Ovary (tissue), 9 donors: Measurements from ENCODE around the gene STRN4. TPM values are rescaled to one million over a fixed set of nuclear protein-coding genes. Genes with fewer than 3 reads are reported as not detected.

ENCODE experiments used
- DNase-seq, 5 donors: peaks; one replicate each; pipeline ENCODE4 v3.0.0-alpha.2; 2019 to 2020
- H3K27ac ChIP-seq, 2 donors: fragments of 200-600 bp; one replicate each; pipeline versions ENCODE4 v1.5.1 to v1.8.0; 2019 to 2022
- H3K27me3 ChIP-seq: fragments of 200-600 bp; one replicate; pipeline ENCODE4 v1.8.0; 2022
- H3K36me3 ChIP-seq: fragments of 200-600 bp; sonication (generic); one replicate; pipeline ENCODE4 v1.5.1; 2019
- H3K4me1 ChIP-seq: one replicate; pipeline ENCODE4 v1.8.1; 2013; ENCODE audit warnings: mild to moderate bottlenecking, moderate library complexity; ENCODE audit not compliant: insufficient read depth
- H3K4me3 ChIP-seq: fragments of 200-600 bp; sonication (generic); one replicate; pipeline ENCODE4 v1.5.1; 2017
- H3K9me3 ChIP-seq, 2 donors: fragments of 200-600 bp in 1 of 2; sonication (generic) in 1 of 2; one replicate each; pipeline versions ENCODE4 v1.5.1 to v1.8.1; 2013 to 2019; ENCODE audit warnings: mild to moderate bottlenecking in 1 of 2, moderate library complexity in 1 of 2
- EP300 ChIP-seq: sonication (generic); formaldehyde crosslinking; IDR thresholded peaks from one replicate; pipeline ENCODE4 v1.6.1; 2017; ENCODE audit warnings: antibody characterized with exemption
- POLR2A ChIP-seq: fragments of 450-650 bp; IDR thresholded peaks from one replicate; pipeline ENCODE4 v1.6.1; 2017; ENCODE audit warnings: antibody characterized with exemption, mild to moderate bottlenecking, moderate library complexity
- WGBS, 3 donors: extraction: QIAGEN DNeasy Blood & Tissue Kit in 1 of 3; methylation state at CpG; one replicate each; pipeline versions ENCODE4 v1.1.5 to v1.1.7; 2013 to 2017; 5-methylcytosine and 5-hydroxymethylcytosine counted together
- intact Hi-C, 4 donors: fragments of 100-400 bp; cut with DNase I; formaldehyde crosslinking; loops; one replicate each; pipeline versions ENCODE4 v1.11.0 to v1.15.1; 2022 to 2023
- polyA plus RNA-seq, 2 donors: library from polyadenylated mRNA; stranded (reverse); fragments of 200-250 nt in 1 of 2; fragments of 350-450 nt in 1 of 2; fragmentation: Illumina TruSeq in 1 of 2; extraction: RNeasy Lipid Tissue Mini Kit (QIAGEN cat#74804) in 1 of 2; gene quantifications; one replicate each; pipeline ENCODE4 v1.2.3, GENCODE V29; 2013 to 2014
- total RNA-seq, 7 donors: library from RNA; depleted of rRNA in 2 of 7; stranded (reverse); fragments of >200 nt in 2 of 7; fragmentation: NEBNext Ultra II Directional in 3 of 7; extraction: Animal tissue kit (Norgen Biotek cat#: 25700) in 3 of 7; gene quantifications; one replicate each; pipeline versions ENCODE4 v1.1.0 to v1.2.4, GENCODE V29; 2016 to 2023
- TF ChIP-seq, protein P1 (sequence below), 3 donors: fragments of 450-650 bp in 2 of 3; fragments of 200-600 bp in 1 of 3; IDR thresholded peaks; one replicate each; pipeline versions ENCODE4 v1.5.1 to v1.8.0; 2016 to 2022; ENCODE audit warnings: antibody characterized with exemption in 3 of 3, mild to moderate bottlenecking in 1 of 3
- donor health status: DM: no; HTN: no; CAD: no; lungs with moderate emphysema.
- donor health status: DM: no; HTN: no; CAD: no.
- donor health status: Bipolar disorder and iron deficiency.
- donor health status: DM: yes; HTN: yes; CAD: no.
- donor health status: DM: no; HTN: no; CAD: no.
- donor health status: DM: yes; HTN: yes; CAD: no.

STRN4 gene
- total and polyA plus RNA-seq, 9 donors: 34.8 to 85.3 (median 59.1) TPM

DNA sequence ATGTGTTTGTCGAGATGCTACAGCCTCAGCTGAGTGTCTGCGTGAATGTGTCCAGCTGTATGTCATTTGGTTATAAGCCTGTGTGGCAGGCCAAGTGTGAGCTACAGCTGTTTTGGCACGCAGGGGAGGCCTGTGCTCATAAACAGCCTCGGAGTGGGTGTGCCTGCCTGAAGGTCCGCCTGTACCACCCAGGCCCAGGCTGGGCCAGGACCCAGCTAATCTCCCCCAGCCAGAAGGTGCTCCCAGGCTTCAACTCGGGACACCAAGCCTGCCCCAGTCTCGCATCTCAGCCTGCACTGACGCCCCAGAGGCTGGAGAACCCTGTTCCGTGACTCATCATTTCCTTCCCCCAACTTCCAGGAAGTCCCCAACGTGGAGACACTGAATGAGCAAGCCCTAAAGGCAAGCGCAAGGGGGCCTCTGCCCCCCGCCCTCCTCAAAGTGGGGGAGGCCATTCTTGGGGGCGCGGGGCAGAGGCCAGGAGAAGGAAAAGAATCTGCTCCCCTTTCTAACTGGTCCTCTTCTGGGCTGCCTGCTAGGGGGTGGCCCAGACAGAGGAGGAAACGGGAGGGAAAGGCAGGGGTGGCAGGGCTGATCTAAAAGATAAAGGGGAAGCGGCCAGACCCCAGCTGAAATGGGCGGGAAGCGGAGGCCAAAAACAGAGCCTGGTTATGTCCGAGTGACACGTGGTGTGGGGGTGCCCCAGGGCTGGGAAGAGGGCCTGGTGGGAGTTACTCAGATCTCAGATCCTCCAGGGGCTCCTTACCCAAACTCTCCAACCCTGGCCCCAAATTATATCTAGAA lies 40.2 kb upstream of the STRN4 start:
- Histone ChIP-seq H3K27ac (peak overlapping the region; percentile 82 to 90), H3K36me3 (no peaks in the 10 kb centered on the region), H3K4me1 (peaks cover 20% of the 10 kb centered on the region), H3K27me3 (no peaks in the 10 kb centered on the region), H3K4me3 (peak overlapping the region; percentile 92), H3K9me3 (no peaks in the 10 kb centered on the region)
- TF ChIP-seq, protein P1, sequence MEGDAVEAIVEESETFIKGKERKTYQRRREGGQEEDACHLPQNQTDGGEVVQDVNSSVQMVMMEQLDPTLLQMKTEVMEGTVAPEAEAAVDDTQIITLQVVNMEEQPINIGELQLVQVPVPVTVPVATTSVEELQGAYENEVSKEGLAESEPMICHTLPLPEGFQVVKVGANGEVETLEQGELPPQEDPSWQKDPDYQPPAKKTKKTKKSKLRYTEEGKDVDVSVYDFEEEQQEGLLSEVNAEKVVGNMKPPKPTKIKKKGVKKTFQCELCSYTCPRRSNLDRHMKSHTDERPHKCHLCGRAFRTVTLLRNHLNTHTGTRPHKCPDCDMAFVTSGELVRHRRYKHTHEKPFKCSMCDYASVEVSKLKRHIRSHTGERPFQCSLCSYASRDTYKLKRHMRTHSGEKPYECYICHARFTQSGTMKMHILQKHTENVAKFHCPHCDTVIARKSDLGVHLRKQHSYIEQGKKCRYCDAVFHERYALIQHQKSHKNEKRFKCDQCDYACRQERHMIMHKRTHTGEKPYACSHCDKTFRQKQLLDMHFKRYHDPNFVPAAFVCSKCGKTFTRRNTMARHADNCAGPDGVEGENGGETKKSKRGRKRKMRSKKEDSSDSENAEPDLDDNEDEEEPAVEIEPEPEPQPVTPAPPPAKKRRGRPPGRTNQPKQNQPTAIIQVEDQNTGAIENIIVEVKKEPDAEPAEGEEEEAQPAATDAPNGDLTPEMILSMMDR (IDR thresholded peaks at IDR 0.05): no peak
- peak; percentile 29 for TF ChIP-seq EP300
- no peak for TF ChIP-seq POLR2A
- DNase-seq: peak; percentile 68 to 83 (median 71)
- intact Hi-C loops: no loop called here
- WGBS, 3 donors: 3 to 7% (median 5%) methylated on average over 20 of the region's 20 CpGs

DNA sequence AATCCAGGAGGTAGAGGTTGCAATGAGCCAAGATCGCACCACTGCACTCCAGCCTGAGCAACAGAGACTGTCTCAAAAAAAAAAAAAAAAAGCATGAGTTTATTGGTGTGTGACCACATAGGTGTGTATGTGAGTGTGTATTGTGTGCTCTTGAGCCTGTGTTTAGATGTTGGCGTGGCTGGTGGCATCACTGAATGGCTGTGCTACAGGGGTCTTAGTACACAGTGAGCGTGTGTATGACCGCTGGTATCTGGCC lies 39.7 kb upstream of the STRN4 start:
- peaks cover 20% of the 10 kb centered on the region for H3K4me1 ChIP-seq

DNA sequence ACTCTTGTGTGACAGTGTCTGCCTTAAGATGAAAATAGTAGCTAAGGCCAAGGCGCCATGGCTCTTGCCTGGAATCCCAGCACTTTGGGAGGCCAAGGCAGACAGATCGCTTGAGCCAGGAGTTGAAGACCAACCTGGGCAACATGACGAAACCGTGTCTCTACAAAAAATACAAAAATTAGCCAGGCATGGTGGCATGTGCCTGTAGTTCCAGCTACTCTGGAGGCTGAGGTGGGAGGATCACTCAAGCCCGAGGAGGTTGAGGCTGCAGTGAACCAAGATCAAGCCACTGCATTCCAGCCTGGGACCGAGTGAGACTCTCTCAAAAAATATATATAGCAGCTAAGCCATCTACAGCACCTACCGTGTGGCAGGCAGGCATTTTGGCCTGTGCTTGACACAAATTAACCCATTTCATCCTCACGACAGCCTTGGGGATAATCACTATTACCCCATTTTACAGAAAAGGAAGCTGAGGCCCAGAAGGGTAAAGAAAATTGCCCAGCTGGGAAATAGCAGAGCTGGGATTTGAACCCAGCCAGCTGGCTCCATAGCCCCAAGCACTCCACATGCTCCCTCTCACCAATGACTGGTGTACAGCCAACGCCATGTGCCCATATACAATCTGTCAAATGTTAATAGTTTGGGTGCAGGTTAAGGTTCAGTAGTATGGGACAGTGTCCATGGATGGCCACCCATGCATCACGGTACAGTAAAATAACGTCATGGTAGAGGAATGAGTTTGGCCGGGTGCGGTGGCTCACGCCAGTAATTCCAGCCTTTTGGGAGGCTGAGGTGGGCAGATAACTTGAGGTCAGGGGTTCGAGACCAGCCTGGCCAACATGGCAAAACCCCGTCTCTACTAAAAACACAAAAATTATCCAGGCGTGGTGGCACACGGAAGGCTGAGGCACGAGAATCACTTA lies 39.1 kb upstream of the STRN4 start:
- no peaks in the 10 kb centered on the region for H3K36me3 ChIP-seq
- H3K9me3 ChIP-seq: no peaks in the 10 kb centered on the region
- peak overlapping the region; percentile 92 for H3K4me3 ChIP-seq
- H3K27me3 ChIP-seq: no peaks in the 10 kb centered on the region
- peaks cover 20% of the 10 kb centered on the region for H3K4me1 ChIP-seq
- TF ChIP-seq, protein P1 (IDR thresholded peaks at IDR 0.05): no peak
- TF ChIP-seq POLR2A (no peak), EP300 (no peak)
- DNase-seq: no peak
- intact Hi-C loops: no loop called here
- H3K27ac ChIP-seq: peak overlapping the region in 1 of 2 donors; percentile 90
- WGBS, 3 donors: 36 to 49% (median 48%) methylated on average over 19 of the region's 19 CpGs

More for the DNA sequence above, 39.7 kb upstream of the STRN4 start:
- no peaks in the 10 kb centered on the region for H3K27me3 ChIP-seq
- 31 to 47% (median 36%) methylated on average over 4 of the region's 4 CpGs for WGBS, 3 donors
- H3K9me3 ChIP-seq: no peaks in the 10 kb centered on the region
- H3K4me3 ChIP-seq: peak overlapping the region; percentile 92
- intact Hi-C loops: no loop called here
- no peak for DNase-seq
- H3K36me3 ChIP-seq: no peaks in the 10 kb centered on the region
- H3K27ac ChIP-seq: peak overlapping the region in 1 of 2 donors; percentile 90
- TF ChIP-seq, protein P1 (IDR thresholded peaks at IDR 0.05): no peak
- TF ChIP-seq EP300: no peak
- no peak for TF ChIP-seq POLR2A

DNA sequence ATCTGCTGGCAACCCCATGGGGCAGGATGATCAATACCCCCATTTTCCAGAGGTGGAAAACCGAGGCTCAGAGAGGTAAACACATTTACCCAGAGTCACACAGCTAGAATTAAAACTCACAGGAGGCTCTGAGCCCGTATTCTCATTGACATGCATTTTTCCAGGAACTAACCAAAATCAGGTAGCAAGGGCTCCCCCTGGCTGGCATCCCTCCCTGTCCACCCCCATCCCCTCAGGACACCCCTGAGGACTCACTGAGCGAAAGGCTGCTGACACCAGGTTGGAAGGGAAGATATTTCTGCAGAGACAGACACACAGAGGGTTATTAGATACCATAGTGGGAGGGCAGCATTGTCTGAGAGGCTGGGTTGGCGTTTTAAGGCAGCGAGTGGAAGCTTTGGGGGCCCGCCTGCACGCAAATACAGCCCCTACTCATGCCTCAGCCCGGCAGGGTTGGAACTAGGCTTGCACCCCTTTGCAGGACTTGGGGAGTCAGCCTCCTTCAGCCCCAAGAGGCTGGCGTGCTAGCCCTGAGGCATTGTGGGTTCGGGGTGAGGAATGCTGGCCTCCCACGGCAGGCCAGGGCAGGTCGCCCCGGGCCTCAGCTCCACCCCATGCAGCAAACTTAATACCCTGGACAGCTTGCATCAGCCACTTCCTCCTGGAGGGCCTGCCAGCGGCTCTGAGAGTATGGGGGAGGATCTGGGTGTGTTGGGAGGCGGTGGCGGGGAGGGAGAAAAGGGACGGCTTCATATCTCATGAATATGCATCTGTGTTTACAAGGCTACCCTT lies 38.2 kb upstream of the STRN4 start:
- 14 to 16% (median 14%) methylated on average over 17 of the region's 17 CpGs for WGBS, 3 donors
- no peaks in the 10 kb centered on the region for H3K36me3 ChIP-seq
- H3K9me3 ChIP-seq: no peaks in the 10 kb centered on the region
- H3K4me1 ChIP-seq: peaks cover 20% of the 10 kb centered on the region
- TF ChIP-seq EP300 (no peak), POLR2A (no peak)
- TF ChIP-seq, protein P1 (IDR thresholded peaks at IDR 0.05): no peak
- H3K27ac ChIP-seq: peak overlapping the region; percentile 24 to 90
- no peaks in the 10 kb centered on the region for H3K27me3 ChIP-seq
- DNase-seq: peak; percentile 67 to 75 (median 74)
- H3K4me3 ChIP-seq: peak overlapping the region; percentile 23
- intact Hi-C loops: no loop called here
